Activated CD4-positive, alpha-beta T cell treated with anti-CD3 and anti-CD28 coated beads, Interleukin-2, amount 50 U/mL, for 1 hour (primary cell): Measurements from ENCODE around the gene MUC2.

Experiments used
- DNase-seq: peaks from one replicate; pipeline ENCODE4 v3.0.0-alpha.2; 2020

MUC2 gene

DNA sequence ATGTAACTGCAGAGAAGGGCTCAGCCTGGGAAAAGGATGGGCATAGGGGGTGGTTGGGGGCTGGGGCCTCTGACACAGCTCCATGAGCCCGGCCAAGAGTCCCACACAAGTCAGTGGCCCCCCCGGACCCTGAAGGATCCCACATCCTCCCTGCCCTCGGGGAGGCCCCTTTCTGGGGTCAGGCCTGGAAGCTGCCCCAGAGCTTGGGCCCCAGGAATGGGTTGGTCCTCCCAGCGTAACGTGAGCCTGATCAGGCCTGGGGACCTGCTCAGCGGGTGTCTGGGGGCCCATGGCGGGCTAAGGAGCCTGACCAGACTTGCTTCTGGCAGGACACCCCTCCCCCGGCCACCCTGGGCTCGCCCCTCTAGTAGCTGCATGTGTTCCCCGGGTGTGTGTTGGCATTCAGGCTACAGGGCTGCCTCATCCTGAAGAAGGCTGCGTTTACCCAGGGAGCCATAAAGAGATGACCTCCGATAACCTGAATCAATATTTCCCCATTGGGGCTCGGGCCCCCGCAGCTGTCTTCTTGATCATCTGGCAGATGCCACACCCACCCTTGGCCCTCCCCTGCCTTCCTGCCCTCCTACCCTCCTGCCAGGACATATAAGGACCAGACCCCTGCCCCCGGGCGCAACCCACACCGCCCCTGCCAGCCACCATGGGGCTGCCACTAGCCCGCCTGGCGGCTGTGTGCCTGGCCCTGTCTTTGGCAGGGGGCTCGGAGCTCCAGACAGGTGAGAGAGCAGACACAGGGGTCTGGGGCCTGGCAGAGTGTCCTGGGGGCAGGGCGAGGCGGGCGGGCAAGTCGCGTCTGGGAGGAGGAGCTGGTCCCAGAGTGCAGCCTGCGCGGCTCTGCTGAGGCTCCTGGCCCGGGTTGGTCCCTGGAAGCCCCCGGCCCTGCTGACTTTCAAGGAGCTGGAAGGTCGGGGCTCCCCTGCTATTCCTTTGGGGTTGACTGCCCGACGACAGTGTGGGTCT is at the start of gene MUC2:
Gene MUC2 (plus strand): TSS at position 631 of the 978 bp plus-strand sequence.
- DNase-seq: no peak

DNA sequence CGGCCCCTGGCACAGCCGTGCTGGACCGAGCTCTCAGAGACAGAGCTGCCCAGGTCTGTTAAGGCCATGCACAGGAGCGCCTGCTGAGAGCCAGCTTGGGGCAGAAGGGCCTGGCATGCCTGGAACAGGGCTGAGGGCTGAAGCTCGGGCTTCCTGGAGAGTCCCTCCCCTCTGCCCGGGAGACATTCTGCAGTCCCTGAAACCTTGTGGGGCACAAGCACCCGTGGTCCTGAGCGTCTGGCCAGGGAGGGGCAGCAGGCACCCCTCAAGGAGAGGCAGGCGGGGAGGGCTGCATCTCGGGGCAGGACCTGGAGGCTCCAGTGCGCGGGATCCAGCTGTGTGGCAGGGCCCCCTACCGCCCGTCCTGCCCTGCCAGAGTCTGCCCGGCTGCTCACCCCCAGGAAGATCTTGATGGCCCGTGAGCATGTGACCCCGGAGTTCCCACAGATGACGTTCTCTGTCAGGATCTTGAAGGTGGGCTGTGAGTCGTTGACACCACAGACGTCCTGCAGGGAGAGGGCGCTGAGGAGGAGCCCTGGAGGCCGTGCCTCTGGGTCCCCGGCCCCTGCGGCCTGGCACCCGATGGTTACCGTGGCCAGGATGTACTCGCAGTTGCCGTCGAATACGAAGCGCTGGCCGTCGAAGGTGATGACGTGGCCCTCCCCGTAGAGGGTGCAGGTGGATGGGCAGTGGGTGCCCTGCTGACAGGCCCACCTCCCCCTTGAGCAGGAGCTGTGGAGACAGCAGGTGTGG is 49.1 kb upstream of the MUC2 start:
- DNase-seq: no peak

DNA sequence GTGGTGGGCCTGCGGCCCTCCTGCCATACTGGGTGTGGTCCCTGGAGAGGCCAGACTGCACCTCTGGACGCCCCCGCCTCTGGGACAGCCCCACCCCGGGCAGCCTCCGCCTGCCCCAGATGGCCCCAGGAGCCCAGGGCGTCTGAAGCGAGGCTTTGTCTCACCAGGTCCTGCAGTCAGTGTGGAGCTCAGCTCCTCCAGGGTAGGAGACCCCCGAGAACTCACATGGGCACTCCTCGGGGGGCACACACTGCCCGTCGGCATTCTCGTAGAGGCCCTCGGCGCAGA is 48.6 kb upstream of the MUC2 start:
- no peak for DNase-seq

DNA sequence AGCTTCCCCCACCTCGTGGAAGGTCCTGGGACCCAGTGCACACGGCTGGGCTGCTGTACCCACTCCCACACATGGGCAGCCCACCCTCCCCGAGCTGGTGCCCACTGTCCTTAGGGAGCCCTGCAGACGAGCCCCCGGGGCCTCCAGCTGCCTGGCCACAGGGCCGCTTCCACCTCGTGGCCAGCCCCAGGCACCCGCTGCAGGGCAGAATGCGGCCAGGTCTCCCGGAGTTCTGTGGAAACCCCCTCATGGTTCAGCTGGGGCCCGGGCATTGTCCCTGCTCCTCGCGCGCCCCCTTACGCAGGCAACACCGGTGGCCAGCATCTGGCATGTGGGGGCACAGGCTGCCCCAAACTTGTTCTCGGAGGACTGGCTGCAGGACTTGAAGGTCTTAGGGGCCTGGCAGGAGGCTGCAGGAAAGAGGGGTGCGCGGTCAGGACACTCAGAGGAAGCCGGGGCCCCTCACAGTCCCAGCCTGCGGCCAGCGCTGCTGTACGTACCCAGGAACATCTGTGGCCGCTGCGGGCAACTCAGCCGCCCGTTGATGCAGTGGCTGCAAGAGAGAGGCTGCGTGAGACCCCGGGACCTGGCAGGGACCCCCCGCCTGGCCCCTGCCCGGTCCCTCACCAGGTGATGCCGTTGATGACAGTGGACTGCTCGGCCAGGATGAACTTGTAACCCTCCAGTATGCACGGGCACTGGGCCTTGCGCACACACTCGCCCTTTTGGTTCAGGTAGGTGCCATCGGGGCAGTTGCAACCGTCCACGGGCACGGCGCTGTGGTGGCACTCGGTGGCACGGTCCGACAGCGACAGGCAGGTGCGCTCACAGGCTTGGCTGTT is 47.8 kb upstream of the MUC2 start:
- DNase-seq: no peak

DNA sequence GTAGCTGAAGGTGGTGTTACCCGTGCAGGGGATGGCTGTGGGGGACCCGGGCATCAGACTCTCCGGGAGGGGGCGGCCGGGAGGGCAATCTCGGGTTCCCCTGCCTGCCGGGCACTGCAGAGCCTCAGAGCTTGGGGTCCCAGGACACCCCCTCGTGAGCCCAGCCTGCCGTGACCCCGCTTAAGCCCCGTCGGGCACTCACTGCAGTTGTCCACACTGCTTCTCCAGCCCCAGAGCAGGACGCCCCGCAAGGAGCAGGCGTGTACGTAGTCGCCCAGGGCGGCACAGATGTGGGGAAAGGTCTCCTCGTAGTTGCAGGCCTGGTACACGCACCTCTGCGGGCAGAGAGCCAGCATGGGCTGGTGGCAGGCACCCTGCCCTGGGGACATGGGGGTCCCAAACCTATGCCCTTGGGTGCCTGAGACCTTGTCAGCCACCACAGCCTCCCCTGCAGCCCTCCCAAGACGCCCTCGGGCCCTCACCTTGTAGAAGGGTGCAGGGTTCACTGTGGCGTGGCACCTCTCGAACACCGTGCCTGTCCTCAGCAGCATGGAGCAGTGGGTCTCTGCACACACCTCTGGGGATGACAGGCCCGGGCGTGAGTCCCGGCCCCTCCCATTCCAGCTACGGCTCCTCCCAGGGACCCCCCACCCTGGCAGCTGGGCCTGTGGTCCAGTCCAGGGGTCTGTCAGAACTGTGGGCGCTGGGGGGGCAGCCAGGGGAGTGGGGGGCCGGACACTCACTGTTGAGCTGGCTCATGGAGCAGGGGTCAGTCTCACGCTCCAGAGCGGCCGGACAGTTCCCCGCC is 47.0 kb upstream of the MUC2 start:
- no peak for DNase-seq

DNA sequence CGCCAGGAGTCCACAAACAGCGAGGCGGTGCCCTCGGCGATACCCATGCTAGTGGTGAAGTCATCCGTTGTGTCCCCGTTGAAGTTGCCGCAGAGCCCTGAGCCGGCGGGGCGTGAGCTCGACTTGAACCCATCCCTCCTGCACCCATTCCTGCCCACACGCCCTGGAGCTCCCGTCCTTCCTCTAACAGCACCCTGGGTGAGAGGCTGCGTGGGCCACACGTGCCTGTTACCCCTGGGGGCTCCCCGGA is 46.5 kb upstream of the MUC2 start:
- no peak for DNase-seq

DNA sequence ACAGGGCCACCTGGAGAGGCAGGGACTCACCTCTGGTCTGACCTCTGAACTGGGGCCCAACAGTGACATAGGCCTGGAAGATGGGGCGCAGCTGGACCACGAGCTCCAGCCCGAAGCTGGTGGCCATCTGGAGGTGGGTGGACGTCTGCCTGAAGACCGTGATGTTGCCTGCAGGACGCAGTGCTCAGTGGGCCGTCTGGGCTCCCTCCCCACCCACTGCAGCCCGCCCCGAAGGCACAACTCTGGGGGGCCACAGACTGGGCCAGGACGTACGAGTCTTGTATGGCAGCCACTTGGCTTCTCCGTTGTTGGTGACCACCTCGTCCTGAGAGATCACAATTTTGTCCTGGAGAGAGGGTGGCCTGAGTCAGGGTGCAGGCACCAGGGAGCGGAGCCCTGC is 46.1 kb upstream of the MUC2 start:
- no peak for DNase-seq

DNA sequence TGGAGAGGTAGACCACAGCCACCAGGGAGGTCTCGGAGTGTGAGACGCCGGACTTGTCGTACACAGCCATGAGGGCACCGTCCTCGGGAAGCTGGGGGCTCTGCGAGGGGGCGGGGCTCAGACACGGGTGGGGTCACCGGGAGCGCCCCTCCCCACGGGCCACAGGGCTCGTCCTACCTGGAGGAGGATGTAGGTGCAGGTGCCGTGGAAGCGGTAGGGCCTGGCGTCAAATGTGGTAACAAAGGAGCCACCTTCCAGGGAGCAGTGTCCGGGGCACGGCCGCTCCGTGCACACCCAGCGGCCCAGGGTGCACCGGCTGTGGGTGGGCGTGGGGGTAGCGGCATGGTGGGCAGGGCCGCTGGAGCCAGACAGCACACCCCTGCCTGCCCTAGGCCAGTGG is 45.6 kb upstream of the MUC2 start:
- no peak for DNase-seq

DNA sequence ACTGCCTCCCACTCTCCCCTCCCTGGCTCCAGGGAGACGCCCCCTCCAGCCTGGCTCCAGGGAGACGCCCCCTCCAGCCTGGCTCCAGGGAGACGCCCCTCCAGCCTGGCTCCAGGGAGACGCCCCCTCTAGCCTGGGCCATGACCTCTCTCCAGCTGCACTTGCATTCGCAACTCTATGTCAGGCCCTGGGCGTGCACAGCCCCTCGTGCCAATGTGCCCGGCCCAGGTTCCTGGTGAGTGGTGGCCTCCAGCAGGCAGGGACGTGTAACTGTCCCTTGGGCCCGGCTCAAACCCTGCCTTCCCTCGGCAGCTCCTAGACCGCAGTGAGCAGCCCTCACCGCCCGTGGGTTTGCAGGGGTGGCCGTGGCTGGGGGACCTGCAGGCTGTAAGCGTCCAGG is 45.0 kb upstream of the MUC2 start:
- DNase-seq: no peak

DNA sequence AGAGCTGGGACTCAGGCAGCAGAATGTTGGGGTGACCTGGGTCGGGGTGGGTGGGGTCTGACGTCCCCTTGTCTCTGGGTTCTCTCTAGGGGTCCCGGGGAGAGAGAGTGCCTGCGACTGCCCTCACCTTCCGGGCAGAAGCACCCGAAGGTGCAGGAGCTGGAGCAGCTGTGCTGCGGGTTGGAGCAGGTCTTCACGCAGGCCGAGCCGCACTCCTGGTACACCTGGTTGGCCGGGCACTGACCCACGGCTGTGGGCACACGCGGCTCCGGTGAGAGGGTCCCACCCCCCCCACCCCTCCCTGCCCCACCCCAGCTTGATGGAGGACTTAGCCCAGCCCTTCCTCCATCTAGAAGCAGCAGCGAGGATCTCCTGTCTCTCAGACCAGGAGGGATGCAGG is 44.6 kb upstream of the MUC2 start:
- no peak for DNase-seq

DNA sequence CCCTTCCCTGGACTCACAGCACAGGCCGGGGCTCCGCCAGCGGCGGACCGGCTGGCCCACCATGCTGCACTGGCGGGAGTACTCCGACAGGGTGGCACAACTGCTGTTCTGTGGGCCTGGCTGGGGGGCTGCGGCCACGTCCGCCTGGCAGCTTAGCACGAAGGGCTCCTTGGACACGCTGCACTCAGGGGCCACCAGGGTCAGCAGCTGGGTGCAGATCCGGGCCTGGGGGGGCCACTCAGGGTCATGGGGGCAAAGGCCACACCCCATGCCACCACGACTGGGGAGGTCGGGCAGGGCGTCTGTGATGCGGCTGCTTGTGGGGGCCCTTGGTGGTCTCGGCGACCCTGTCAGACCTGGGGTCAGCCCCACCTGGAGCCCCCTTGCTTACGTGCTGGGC is 44.1 kb upstream of the MUC2 start:
- no peak for DNase-seq

DNA sequence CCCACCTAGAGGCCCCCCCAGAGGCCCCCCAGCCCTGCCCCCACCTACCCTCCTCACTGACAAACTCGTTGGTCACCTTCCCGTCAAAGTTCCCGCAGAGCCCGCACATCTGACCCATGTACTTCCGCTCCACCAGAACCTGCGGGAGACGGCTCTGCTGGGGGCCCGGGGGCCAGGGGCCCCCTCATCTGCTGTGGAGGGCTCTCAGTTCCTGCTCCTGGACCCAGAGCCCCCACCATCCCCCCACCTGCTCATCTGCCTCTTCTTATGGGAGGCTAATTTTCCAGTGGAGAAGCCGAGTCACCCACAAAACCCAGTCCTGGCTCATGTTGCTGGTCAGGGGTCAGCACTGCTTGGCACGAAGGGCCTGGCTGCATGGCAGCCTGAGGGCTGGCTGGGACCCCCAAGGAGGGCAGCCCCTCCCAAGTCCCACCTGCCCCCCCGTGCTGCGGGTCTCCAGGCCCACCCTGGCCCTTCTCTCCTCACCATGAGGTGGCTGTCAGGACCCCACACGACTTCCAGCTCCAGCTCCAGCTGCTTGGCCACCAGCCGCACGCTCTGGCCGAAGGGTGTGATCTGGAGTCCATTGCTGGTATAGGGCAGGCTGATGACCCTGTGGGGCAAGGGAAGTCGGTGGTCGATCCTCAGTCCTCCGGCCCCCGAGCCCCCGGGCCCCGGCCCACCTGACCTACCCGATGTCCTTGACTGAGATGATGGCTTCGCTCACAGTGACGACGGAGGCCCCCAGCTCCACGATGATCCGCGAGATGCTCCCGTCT is 43.4 kb upstream of the MUC2 start:
- DNase-seq: no peak

DNA sequence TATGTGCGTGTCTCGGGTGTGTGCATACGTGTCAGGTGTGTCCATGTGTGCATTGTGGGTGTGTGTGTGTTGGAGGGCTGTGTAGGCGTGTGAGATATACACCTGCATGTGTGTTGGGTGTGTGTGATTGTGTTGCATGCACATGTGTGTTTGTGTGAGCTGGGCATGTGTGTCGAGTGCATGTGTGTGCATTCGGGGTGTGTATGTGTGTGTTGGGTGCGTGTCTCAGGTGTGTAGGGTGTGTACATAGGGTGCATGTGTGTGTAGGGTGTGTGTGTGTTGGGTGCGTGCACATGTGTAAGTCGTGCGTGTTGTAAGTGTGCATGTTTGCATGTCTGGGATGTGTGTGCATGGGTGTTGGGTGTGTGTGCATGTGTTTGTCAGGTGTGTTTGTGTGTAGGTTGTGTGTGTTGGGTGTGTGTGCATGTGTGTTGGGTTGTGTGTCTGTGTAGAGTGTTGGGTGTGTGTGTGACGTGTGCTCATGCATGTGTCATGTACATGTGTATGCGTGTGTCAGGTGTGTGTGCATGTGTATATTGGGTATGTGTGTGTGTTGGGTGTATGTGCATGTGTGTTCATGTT is 42.3 kb upstream of the MUC2 start:
- DNase-seq: no peak

DNA sequence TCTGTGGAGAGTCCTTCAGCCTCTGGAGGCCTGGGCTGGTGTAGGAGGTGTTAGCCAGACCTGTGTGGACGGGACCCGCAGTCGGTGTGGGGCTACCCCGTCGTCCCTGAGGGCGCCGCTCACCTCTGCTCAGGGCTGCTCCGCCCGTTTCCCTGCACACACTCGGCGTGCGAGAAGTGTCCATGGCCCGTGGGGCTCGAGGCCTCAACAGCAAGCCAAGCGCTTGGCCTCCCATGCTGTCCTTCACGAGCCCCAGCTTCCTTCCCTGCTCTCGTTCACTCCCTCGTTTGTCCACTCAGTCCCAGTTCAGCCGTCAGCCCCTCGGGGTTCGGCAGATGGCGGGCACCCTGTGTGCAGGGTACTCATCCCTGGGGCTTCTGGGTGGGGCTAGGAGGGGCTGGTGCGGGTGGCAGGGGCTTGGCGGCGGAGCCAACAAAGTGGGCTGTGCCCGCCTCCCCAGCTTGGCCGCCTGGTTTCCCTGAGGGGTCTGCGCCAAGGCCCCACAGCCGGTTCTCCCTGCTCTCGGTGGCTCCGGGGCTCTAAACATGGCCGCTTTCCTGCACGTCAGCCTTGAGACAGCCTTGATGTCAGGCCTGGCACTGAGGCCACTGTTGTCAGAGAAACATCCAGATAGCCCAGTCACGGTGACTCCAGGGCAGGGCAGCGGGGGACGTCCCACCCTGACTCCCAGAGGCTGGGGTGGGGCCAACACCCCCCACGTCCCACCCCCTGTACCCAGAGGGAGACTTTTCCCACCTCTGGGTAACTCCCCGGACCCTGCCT is 41.5 kb upstream of the MUC2 start:
- no peak for DNase-seq

DNA sequence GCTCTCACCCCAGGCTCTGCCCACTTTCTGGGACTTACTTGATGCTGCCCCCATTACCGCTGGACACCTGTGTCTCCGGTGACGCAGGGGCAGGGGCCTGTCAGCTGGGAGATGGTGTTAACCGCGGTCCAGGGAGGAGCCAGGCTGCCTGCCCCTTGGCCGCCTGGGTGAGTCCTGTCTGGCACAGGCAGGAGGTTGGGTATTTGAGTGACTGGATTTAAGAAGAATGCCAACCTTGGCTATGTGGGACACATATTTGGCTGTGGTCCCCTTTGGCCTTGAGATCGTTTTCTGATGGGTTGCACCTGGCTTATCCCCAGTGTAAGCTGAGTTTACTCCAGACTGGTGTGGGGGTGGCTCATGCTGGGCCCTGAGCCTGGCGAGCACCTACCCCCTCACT is 40.7 kb upstream of the MUC2 start:
- no peak for DNase-seq

DNA sequence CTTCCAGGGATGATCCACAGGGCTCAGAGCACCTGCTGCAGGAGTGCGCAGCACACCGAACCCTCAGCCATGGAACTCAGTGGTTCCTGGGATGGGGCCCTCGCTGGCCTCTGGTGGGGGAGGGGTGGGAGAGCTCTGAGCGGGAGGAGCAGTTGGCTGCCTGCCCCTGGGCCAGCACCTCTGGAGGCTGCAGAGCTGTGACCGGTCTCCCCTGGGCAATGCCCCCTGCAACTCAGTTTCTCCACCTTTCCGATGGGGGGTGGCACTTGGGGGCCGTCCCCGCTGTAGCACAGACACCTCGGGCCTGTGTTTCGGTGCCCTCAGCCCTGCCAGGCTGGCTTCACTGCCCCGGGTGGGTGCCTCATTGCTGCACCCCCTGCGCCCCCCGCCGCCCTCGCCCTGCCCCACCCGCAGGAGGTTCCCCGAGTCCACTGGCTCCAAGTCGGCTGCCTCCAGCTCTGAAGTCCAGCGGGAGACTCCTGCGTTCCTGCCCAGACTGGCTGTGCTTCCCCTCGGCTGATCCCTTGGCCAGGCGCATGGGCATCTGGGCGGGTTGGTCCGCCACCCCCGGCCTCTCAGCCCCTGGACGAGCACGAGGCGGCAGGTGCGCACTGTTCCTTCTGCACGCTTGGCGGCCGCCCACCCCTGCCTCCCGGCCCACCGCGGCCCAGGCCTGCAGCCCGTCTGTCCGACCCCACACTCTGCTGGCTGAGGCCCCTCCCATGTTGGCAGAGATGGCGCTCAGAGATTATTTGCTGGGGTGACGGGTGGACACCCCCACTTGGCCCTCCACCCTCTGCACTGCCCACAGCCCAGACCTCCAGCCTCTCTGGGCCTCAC is 40.0 kb upstream of the MUC2 start:
- no peak for DNase-seq

DNA sequence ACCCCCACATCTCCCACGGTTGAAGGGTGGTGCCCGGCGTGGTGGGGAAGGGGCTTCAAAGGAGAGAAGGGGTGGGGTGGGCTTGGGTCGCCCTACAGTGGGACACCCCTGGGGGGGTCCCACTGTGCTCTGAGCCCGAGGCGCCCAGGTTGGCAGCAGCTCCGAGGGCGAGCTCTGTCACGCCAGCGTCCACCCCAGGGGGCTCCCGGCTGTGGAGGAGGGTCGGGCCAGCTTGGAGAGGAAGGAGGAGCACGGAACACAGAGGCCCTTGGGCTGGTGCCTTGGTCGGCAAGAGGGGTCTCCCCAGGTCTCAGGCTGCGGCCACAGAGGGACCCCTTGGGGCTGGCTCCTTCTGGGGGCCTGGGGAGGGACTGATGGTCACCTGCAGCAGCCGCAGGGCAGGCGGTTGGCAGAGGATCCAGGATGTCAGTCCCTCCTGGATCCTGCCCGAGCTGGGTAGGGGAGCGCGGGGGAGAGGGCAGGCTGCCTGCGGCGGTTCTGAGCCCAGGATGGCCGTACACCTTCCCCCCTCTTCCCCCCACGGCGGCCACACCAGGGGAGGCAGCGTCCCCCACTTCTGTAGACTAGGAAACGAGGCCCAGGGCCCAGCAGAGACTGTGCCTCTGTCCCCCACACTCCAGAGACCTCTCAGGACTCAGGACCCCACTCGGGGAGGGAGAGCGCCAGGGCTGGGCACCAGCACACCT is 38.9 kb upstream of the MUC2 start:
- DNase-seq: no peak

DNA sequence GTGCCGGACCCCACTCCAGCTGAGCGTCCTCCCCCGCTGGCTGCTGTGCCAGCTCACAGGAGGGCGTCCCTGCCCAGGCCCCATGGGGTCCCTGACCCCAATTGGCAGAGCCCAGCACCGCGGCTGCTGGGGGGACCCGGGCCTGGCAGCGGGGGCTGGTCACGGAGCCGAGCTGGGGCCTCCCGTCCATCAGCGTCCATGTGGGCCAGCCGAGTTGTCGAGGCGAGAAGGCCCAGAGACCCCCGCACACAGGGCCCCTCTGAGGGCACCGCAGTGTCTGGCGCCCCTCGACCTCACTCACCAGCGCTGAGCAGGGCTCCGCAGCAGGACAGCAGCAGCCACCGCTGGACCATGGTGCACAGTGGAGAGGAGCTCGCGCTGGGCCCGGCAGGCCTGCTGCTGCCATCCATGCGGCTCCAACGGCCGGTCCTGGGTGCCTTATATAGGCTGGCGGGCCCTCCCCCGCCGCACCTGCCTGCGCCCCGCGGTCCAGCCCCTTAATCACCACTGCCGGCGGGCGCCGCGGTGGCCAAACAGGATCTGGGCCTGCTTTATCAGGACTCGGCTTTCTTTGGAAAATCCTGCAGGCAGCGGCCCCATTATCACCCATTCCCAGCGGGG is 38.3 kb upstream of the MUC2 start, which contains the start of gene MUC6:
Gene MUC6 (minus strand): TSS at position 416 of the 621 bp plus-strand sequence. CDS start 63 bp downstream, at position 353.
- no peak for DNase-seq

DNA sequence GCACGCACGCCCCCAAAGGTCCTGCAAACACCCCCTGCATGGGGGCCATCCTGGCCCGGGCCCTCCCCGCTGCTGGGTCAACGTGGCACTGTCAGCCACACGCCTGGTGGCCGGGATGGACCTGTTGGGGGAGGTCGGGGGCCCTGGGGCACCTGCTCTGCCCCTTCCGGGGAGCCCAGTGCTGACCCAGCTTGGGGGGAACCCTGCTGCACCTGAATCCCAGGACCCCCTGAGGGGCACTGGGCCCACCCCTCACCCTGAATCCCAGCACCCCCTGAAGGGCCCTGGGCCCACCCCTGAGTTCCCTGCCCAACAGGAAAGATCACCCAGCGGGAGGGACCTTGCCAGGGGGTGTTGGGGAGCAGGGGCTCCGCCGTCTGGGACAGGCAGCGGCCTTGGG is 37.7 kb upstream of the MUC2 start:
- no peak for DNase-seq
